GM06990 (cell line): ENCODE results near the gene SDK1.

Experiments
- DNase-seq: peaks from one replicate; pipeline ENCODE4 v3.0.0-alpha.2; 2011; ENCODE audit not compliant: insufficient read length; ENCODE audit errors: extremely low read depth
- H3K27me3 ChIP-seq: replicated peaks from 2 replicates; pipeline ENCODE4 v1.6.0; 2011; ENCODE audit warnings: low read length; ENCODE audit not compliant: control insufficient read depth, insufficient read depth
- H3K36me3 ChIP-seq: 2 replicates; pipeline ENCODE4 v1.5.1; 2011; ENCODE audit warnings: low read length; ENCODE audit not compliant: control insufficient read depth, insufficient read depth
- H3K4me3 ChIP-seq: replicated peaks from 2 replicates; pipeline ENCODE4 v1.5.1; 2011; ENCODE audit warnings: low read depth, mild to moderate bottlenecking, control low read depth, low read length
- CTCF ChIP-seq: IDR thresholded peaks from 2 replicates; pipeline ENCODE4 v1.5.1; 2011; ENCODE audit warnings: low read length, control low read depth, mild to moderate bottlenecking, inconsistent platforms; ENCODE audit not compliant: insufficient read depth, poor library complexity, severe bottlenecking

SDK1 gene

GRCh38 chr7:4210821-4211220 is 909.8 kb downstream of the SDK1 start:
- Histone ChIP-seq H3K27me3 (no peaks in the 10 kb centered on the region), H3K36me3 (no peaks in the 10 kb centered on the region), H3K4me3 (no peak overlapping the region)
- DNase-seq = no peak
- TF ChIP-seq CTCF = no peak

- TF ChIP-seq CTCF = no peak
- no peaks in the 10 kb centered on the region for H3K27me3 ChIP-seq
- no peak overlapping the region for H3K4me3 ChIP-seq
- no peaks in the 10 kb centered on the region for H3K36me3 ChIP-seq
- no peak for DNase-seq
These were observed 910.2 kb downstream of the SDK1 start for GRCh38 chr7:4211261-4211660.

- H3K27me3 ChIP-seq = no peaks in the 10 kb centered on the region
- H3K4me3 ChIP-seq = no peak overlapping the region
- DNase-seq = no peak
- no peak for TF ChIP-seq CTCF
- H3K36me3 ChIP-seq = no peaks in the 10 kb centered on the region
These were observed 911.3 kb downstream of the SDK1 start for GRCh38 chr7:4212376-4212775.

- no peak for DNase-seq
- no peaks in the 10 kb centered on the region for H3K27me3 ChIP-seq
- H3K4me3 ChIP-seq = no peak overlapping the region
- no peak for TF ChIP-seq CTCF
- no peaks in the 10 kb centered on the region for H3K36me3 ChIP-seq
These were observed 913.5 kb downstream of the SDK1 start for GRCh38 chr7:4214291-4215155.

- H3K27me3 ChIP-seq = no peaks in the 10 kb centered on the region
- no peak for DNase-seq
- H3K36me3 ChIP-seq = no peaks in the 10 kb centered on the region
- no peak overlapping the region for H3K4me3 ChIP-seq
- TF ChIP-seq CTCF = no peak
These were observed 914.2 kb downstream of the SDK1 start for GRCh38 chr7:4215176-4215720.
